Adrenal gland (tissue), 5 donors: ENCODE data around the gene IL18BP.

ENCODE experiments used
- CTCF ChIP-seq, 6 experiments: fragments of 450-650 bp in 4 of 6; fragments of 200-600 bp in 2 of 6; sonication (generic) in 1 of 6; IDR thresholded peaks; 1 replicate in 5 of 6; 2 replicates in 1 of 6; pipeline versions ENCODE4 v1.5.1 to v1.8.0; 2016 to 2021; ENCODE audit warnings: antibody characterized with exemption in 6 of 6, mild to moderate bottlenecking in 2 of 6, moderate library complexity in 1 of 6
- POLR2A ChIP-seq, 2 donors: fragments of 450-650 bp; IDR thresholded peaks; one replicate each; pipeline ENCODE4 v1.6.1; 2017; ENCODE audit warnings: antibody characterized with exemption in 2 of 2, mild to moderate bottlenecking in 2 of 2, moderate library complexity in 1 of 2
- donor health status: DM: no; HTN: no; CAD: no.

DNA sequence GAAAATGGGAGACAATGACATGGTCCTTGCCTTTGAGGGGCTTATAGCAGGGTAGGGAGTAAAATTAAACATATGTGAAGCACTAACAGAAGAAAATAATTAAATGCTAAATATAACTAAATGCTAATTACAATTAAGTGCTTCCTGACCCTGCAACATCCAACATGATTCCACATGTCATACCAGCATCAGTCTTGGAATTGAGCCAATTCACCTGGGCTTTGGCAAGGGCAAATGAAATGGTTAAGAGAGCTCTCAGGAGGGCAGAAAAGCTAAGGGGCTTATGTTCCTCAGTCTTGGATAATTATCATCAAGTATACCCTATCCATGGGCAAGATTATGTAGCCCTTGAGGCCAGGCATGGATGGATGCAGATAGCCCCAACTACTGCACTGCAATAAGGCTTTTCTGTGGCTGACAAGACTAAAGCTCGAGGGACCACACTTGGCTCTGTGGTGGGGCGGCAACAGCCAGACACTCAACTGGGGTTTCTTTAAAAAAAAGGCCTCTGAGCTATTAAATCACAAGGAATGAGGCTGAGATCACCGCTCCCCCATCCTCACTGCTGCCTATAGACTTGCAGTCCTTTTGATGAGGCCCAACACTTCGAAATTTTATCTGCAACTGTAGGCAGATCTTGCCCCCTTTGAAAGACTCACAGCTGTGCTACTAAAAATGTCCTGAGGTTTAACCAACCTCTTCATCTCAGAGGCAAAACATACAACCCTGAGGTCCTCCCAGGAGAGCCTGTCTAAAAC, 39.0 kb downstream of the IL18BP start:
- TF ChIP-seq CTCF (IDR thresholded peaks at IDR 0.05): no peak
- no peak for TF ChIP-seq POLR2A (IDR thresholded peaks at IDR 0.05)
